Right lobe of liver (tissue), 6 donors: ENCODE measurements around the gene POTEC. TPM values are rescaled to one million over a fixed set of nuclear protein-coding genes. Genes with fewer than 3 reads are reported as not detected.
"Not testable (repeated sequence)": the region's sequence is repeated elsewhere in the genome, so short reads cannot be mapped to it uniquely, and the experiment has no call there.

ENCODE experiments used
- ATAC-seq, 4 donors: fragments of 200-7000 bp; cut with Tn5 transposase; one replicate each; pipeline ENCODE4 v1.9.1; 2020; ENCODE audit warnings: mild to moderate bottlenecking in 4 of 4, moderate library complexity in 4 of 4
- DNase-seq, 3 donors: peaks; one replicate each; pipeline ENCODE4 v3.0.0-alpha.2; 2020
- H3K27ac ChIP-seq, 3 donors: fragments of 200-600 bp; one replicate each; pipeline ENCODE4 v1.8.0; 2022
- H3K27me3 ChIP-seq, 2 donors: fragments of 200-600 bp; one replicate each; pipeline ENCODE4 v1.8.0; 2022
- H3K36me3 ChIP-seq, 4 donors: fragments of 200-600 bp; sonication (generic) in 1 of 4; one replicate each; pipeline versions ENCODE4 v1.5.1 to v1.8.0; 2017 to 2022; ENCODE audit warnings: control low read depth in 1 of 4
- H3K4me1 ChIP-seq, 4 donors: fragments of 200-600 bp; sonication (generic) in 1 of 4; one replicate each; pipeline versions ENCODE4 v1.5.1 to v1.8.0; 2017 to 2022; ENCODE audit warnings: control low read depth in 1 of 4
- H3K4me3 ChIP-seq, 3 donors: fragments of 200-600 bp; one replicate each; pipeline ENCODE4 v1.8.0; 2022
- H3K9me3 ChIP-seq, 4 donors: fragments of 200-600 bp; sonication (generic) in 1 of 4; one replicate each; pipeline versions ENCODE4 v1.5.1 to v1.8.0; 2017 to 2022; ENCODE audit warnings: control low read depth in 1 of 4
- CTCF ChIP-seq, 4 donors: fragments of 200-600 bp in 3 of 4; fragments of 450-650 bp in 1 of 4; IDR thresholded peaks; one replicate each; pipeline versions ENCODE4 v1.5.1 to v1.8.0; 2016 to 2022; ENCODE audit warnings: antibody characterized with exemption in 4 of 4, mild to moderate bottlenecking in 2 of 4
- POLR2A ChIP-seq: fragments of 450-650 bp; IDR thresholded peaks from one replicate; pipeline ENCODE4 v1.6.1; 2017; ENCODE audit warnings: antibody characterized with exemption, mild to moderate bottlenecking
- WGBS: methylation state at CpG from one replicate; pipeline ENCODE4 v1.1.6; 2018; ENCODE audit warnings: low coverage, low lambda C conversion rate; ENCODE audit not compliant: insufficient coverage; ENCODE audit errors: missing lambda C conversion rate; 5-methylcytosine and 5-hydroxymethylcytosine counted together
- intact Hi-C, 2 donors: fragments of 100-400 bp; cut with DNase I; formaldehyde crosslinking; loops; one replicate each; pipeline versions ENCODE4 v1.11.2 to v1.14.1; 2022
- long read RNA-seq: library from polyadenylated mRNA; unstranded; transcript quantifications from one replicate; pipeline ENCODE4 v2.0.0, GENCODE V29; 2019
- total RNA-seq, 6 experiments: library from RNA; depleted of rRNA in 2 of 6; stranded (reverse); fragments of >200 nt in 2 of 6; fragmentation: NEBNext Ultra II Directional in 3 of 6; extraction: Animal tissue kit (Norgen Biotek cat#: 25700) in 3 of 6; gene quantifications; one replicate each; pipeline versions ENCODE4 v1.1.0 to v1.2.4, GENCODE V29; 2016 to 2023
- donor health status: DM: no; HTN: yes; CAD: no.
- donor health status: DM: no; HTN: no; CAD: no.
- donor health status: DM: no; HTN: no; CAD: no.
- donor health status: DM: no; HTN: yes; CAD: no.
- donor health status: DM: no; HTN: yes; CAD: no.

POTEC gene
- total RNA-seq = not detected
- long read RNA-seq = 0 reads

GRCh38 chr18:14543446-14543964 lies at the start of gene POTEC:
Gene POTEC (minus strand): TSS chr18:14543600. CDS start chr18:14543146, 454 bp downstream.
- H3K36me3 ChIP-seq, DNase-seq, H3K4me3 ChIP-seq, ATAC-seq, H3K27me3 ChIP-seq, H3K4me1 ChIP-seq, H3K27ac ChIP-seq, intact Hi-C loops, H3K9me3 ChIP-seq: not testable (repeated sequence)
- 93% methylated on average over 33 of the region's 46 CpGs for whole genome bisulfite sequencing

GRCh38 chr18:14577971-14578370 lies 34.6 kb upstream of the POTEC start:
- ATAC-seq = no peak
- 31% methylated on average over 3 of the region's 3 CpGs for WGBS
- no peaks in the 10 kb centered on the region for H3K27me3 ChIP-seq
- H3K4me1 ChIP-seq = no peaks in the 10 kb centered on the region
- no peak for DNase-seq
- H3K9me3 ChIP-seq = no peaks in the 10 kb centered on the region
- no peak for TF ChIP-seq CTCF (IDR thresholded peaks at IDR 0.05)
- TF ChIP-seq POLR2A = no peak
- no peak overlapping the region for H3K27ac ChIP-seq
- intact Hi-C loops = no loop called here
- no peaks in the 10 kb centered on the region for H3K36me3 ChIP-seq
- H3K4me3 ChIP-seq = no peak overlapping the region

GRCh38 chr18:14559502-14559901 lies 16.1 kb upstream of the POTEC start:
- intact Hi-C loops, H3K36me3 ChIP-seq, H3K9me3 ChIP-seq, H3K4me1 ChIP-seq, ATAC-seq, H3K4me3 ChIP-seq, H3K27ac ChIP-seq, DNase-seq, H3K27me3 ChIP-seq: not testable (repeated sequence)
- WGBS = no CpG with 5 or more reads among the region's 2 CpGs

GRCh38 chr18:14531659-14532058 lies 11.7 kb downstream of the POTEC start:
- ATAC-seq, H3K4me3 ChIP-seq, intact Hi-C loops, H3K27me3 ChIP-seq, DNase-seq, H3K9me3 ChIP-seq, H3K4me1 ChIP-seq, H3K27ac ChIP-seq, H3K36me3 ChIP-seq: not testable (repeated sequence)
- WGBS = no CpG with 5 or more reads among the region's 1 CpG

GRCh38 chr18:14510707-14511106 lies 32.7 kb downstream of the POTEC start:
- ATAC-seq, H3K36me3 ChIP-seq, DNase-seq, H3K27me3 ChIP-seq, H3K9me3 ChIP-seq, intact Hi-C loops, H3K27ac ChIP-seq, H3K4me3 ChIP-seq, H3K4me1 ChIP-seq: not testable (repeated sequence)
- WGBS = 33% methylated on average over 1 of the region's 3 CpGs

- H3K4me1 ChIP-seq, intact Hi-C loops, H3K36me3 ChIP-seq, H3K27ac ChIP-seq, ATAC-seq, H3K9me3 ChIP-seq, H3K4me3 ChIP-seq, H3K27me3 ChIP-seq, DNase-seq: not testable (repeated sequence)
- 40% methylated on average over 1 of the region's 8 CpGs for WGBS
These were observed 39.7 kb downstream of the POTEC start for GRCh38 chr18:14503691-14504090.

GRCh38 chr18:14501894-14502293 lies 41.5 kb downstream of the POTEC start:
- 60% methylated on average over 1 of the region's 4 CpGs for WGBS
- intact Hi-C loops, H3K27ac ChIP-seq, H3K4me1 ChIP-seq, ATAC-seq, DNase-seq, H3K4me3 ChIP-seq, H3K9me3 ChIP-seq, H3K27me3 ChIP-seq, H3K36me3 ChIP-seq: not testable (repeated sequence)

GRCh38 chr18:14489256-14490014 lies 54.0 kb downstream of the POTEC start:
- H3K9me3 ChIP-seq, H3K27me3 ChIP-seq, H3K27ac ChIP-seq, H3K4me3 ChIP-seq, H3K36me3 ChIP-seq, H3K4me1 ChIP-seq, intact Hi-C loops, ATAC-seq: not testable (repeated sequence)
- WGBS = 80% methylated on average over 6 of the region's 47 CpGs
- peak in 1 of 3 donors; percentile 40 for DNase-seq

GRCh38 chr18:14488789-14489188 lies 54.6 kb downstream of the POTEC start:
- H3K4me3 ChIP-seq, H3K27ac ChIP-seq, H3K4me1 ChIP-seq, intact Hi-C loops, H3K27me3 ChIP-seq, H3K36me3 ChIP-seq, H3K9me3 ChIP-seq, DNase-seq, ATAC-seq: not testable (repeated sequence)
- WGBS = 100% methylated on average over 2 of the region's 17 CpGs

GRCh38 chr18:14486926-14487580 lies 56.3 kb downstream of the POTEC start:
- DNase-seq, intact Hi-C loops, H3K4me1 ChIP-seq, H3K36me3 ChIP-seq, H3K27me3 ChIP-seq, H3K27ac ChIP-seq, H3K4me3 ChIP-seq, H3K9me3 ChIP-seq, ATAC-seq: not testable (repeated sequence)
- WGBS = no CpG with 5 or more reads among the region's 42 CpGs
